Activated T-cell treated with anti-CD3 and anti-CD28 coated beads, Interleukin-2, amount 50 U/mL, for 24 hours (primary cell): ENCODE data around the gene VPS16.

Experiments used
- DNase-seq: peaks from one replicate; pipeline ENCODE4 v3.0.0-alpha.2; 2020
- H3K27ac Mint-ChIP-seq: 2 replicates; pipeline ENCODE4 v1.8.0; 2020; ENCODE audit warnings: mild to moderate bottlenecking, mixed read lengths
- H3K27me3 Mint-ChIP-seq: 2 replicates; pipeline ENCODE4 v1.8.0; 2020; ENCODE audit warnings: mixed read lengths
- H3K36me3 Mint-ChIP-seq: 2 replicates; pipeline ENCODE4 v1.8.0; 2020; ENCODE audit warnings: low read depth, mixed read lengths
- H3K4me1 Mint-ChIP-seq: 2 replicates; pipeline ENCODE4 v1.8.0; 2020; ENCODE audit warnings: low read depth, mixed read lengths
- H3K4me3 Mint-ChIP-seq: 2 replicates; pipeline ENCODE4 v1.8.0; 2020; ENCODE audit warnings: mild to moderate bottlenecking, moderate library complexity, mixed read lengths
- H3K9me3 Mint-ChIP-seq: 2 replicates; pipeline ENCODE4 v1.8.0; 2020; ENCODE audit warnings: mixed read lengths

The VPS16 gene

DNA sequence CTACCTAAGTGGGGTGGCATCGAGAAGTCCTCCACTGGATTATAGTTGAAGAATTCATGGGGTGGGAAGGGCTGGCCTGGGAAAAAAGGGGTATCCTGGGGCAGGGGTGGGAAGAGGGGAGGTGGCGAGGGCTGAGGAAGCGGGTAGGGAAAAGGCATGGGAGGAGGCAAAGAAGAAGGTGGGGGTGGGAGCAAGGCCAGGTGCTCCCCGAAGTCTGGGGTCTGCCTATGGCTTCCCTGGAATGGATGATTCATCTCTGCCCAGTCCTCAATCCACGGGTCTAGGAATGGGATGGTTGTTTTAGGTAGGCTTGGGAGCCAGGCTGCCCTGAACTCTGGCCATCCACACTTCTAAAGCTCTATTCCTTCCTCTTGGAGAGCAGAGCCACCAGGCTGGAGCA, 4.5 kb upstream of the VPS16 start:
- H3K36me3 Mint-ChIP-seq, result peaks cover 49% of the 10 kb centered on the region
- no peaks in the 10 kb centered on the region for H3K27me3 Mint-ChIP-seq
- H3K27ac Mint-ChIP-seq, result no peak overlapping the region
- DNase-seq, result no peak
- H3K4me1 Mint-ChIP-seq, result peaks cover 22% of the 10 kb centered on the region
- H3K9me3 Mint-ChIP-seq, result peaks cover 3% of the 10 kb centered on the region
- no peak overlapping the region for H3K4me3 Mint-ChIP-seq

- peaks cover 18% of the 10 kb centered on the region for H3K4me1 Mint-ChIP-seq
- peaks cover 3% of the 10 kb centered on the region for H3K9me3 Mint-ChIP-seq
- no peaks in the 10 kb centered on the region for H3K27me3 Mint-ChIP-seq
- peaks cover 49% of the 10 kb centered on the region for H3K36me3 Mint-ChIP-seq
- no peak overlapping the region for H3K4me3 Mint-ChIP-seq
- H3K27ac Mint-ChIP-seq, result no peak overlapping the region
- no peak for DNase-seq
Measured at GRCh38 chr20:2837221-2837960, 3.2 kb upstream of the VPS16 start.

GRCh38 chr20:2838170-2838797, 2.3 kb upstream of the VPS16 start:
- no peaks in the 10 kb centered on the region for H3K27me3 Mint-ChIP-seq
- H3K9me3 Mint-ChIP-seq, result peaks cover 3% of the 10 kb centered on the region
- DNase-seq, result no peak
- H3K27ac Mint-ChIP-seq, result peak overlapping the region; percentile 10
- peaks cover 53% of the 10 kb centered on the region for H3K36me3 Mint-ChIP-seq
- H3K4me3 Mint-ChIP-seq, result peak overlapping the region; percentile 20
- peaks cover 20% of the 10 kb centered on the region for H3K4me1 Mint-ChIP-seq

DNA sequence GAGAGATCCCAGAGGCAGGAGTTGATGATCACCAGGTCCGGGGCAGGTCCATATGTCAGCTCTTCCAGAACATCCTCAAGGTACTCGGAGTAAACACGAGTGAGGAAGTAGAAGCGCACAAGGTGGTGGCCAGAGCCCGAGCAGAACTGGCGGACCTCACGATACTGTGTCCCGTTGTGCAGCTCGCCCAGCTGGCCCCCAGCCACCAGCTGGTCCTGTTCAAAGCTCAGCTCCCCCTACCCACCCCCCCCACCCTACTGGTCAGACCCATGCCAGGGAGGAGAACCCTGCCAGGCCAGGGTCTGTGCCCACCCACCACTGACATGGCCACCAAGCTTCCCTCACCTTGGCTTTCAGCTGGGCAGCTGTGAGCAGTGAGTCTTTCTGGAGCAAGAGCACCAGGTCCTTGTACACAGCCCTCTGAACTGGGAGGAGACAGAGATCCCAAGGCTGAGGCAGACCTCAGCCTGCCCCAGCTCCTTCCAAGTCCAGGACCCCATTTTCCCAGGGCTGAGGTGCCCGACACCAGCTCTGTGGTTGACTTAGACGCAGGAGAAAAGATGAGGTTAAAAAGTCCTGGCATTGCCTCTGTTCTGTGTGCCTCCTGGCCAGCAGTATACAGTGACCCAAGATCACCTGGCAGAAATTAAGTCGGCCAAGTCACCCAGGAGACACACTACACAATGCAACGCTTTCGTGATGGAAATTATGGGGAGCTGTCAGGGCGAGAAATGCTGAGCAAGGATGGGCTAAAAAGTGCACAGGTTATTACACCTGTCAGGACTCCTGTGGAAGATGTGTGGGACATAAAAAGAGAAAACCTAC, 1.5 kb upstream of the VPS16 start:
- Mint-ChIP-seq H3K4me1 (peaks cover 28% of the 10 kb centered on the region), H3K4me3 (peak overlapping the region; percentile 71), H3K27me3 (no peaks in the 10 kb centered on the region), H3K27ac (peak overlapping the region; percentile 91), H3K36me3 (peaks cover 56% of the 10 kb centered on the region), H3K9me3 (peaks cover 3% of the 10 kb centered on the region)
- DNase-seq, result peak; percentile 28

DNA sequence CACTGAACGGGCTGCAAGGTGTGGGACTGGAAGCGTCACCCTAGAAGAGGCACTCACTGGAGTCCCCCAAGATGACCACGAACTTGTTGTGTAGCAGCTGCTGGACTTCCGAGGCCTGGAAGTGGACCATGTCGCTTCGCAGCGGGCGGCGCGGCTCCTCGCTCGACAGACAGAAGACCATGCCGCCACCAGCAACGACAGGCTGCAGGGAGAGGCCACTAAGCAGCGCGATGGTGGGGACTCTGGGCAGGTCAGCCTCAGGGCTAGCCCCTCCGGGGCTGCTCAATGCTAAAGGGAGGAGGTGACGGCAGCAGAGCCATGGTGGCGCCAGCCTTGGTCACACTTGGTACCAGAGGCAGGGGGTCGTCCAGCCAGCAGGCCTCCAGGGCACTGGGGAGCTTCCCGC, 810 bp upstream of the VPS16 start:
- H3K36me3 Mint-ChIP-seq, result peaks cover 54% of the 10 kb centered on the region
- no peak for DNase-seq
- H3K4me1 Mint-ChIP-seq, result peaks cover 34% of the 10 kb centered on the region
- H3K9me3 Mint-ChIP-seq, result peaks cover 3% of the 10 kb centered on the region
- H3K27me3 Mint-ChIP-seq, result no peaks in the 10 kb centered on the region
- H3K4me3 Mint-ChIP-seq, result peak overlapping the region; percentile 71
- H3K27ac Mint-ChIP-seq, result peak overlapping the region; percentile 91

- DNase-seq, result no peak
- Mint-ChIP-seq H3K36me3 (peaks cover 45% of the 10 kb centered on the region), H3K4me3 (peak overlapping the region; percentile 91), H3K27ac (peak overlapping the region; percentile 90), H3K9me3 (peaks cover 3% of the 10 kb centered on the region), H3K27me3 (no peaks in the 10 kb centered on the region), H3K4me1 (peaks cover 44% of the 10 kb centered on the region)
Measured at GRCh38 chr20:2840967-2841531, 504 bp downstream of the VPS16 start.

- DNase-seq, result peak; percentile 24
- Mint-ChIP-seq H3K27me3 (no peaks in the 10 kb centered on the region), H3K9me3 (no peaks in the 10 kb centered on the region), H3K4me3 (no peak overlapping the region), H3K4me1 (peaks cover 51% of the 10 kb centered on the region), H3K27ac (no peak overlapping the region), H3K36me3 (peaks cover 29% of the 10 kb centered on the region)
Measured at GRCh38 chr20:2845607-2846006, 5.1 kb downstream of the VPS16 start.

- Mint-ChIP-seq H3K27me3 (no peaks in the 10 kb centered on the region), H3K4me1 (peaks cover 50% of the 10 kb centered on the region), H3K27ac (no peak overlapping the region), H3K4me3 (no peak overlapping the region), H3K9me3 (no peaks in the 10 kb centered on the region), H3K36me3 (peaks cover 26% of the 10 kb centered on the region)
- no peak for DNase-seq
Measured at GRCh38 chr20:2846698-2847097, 6.2 kb downstream of the VPS16 start.

DNA sequence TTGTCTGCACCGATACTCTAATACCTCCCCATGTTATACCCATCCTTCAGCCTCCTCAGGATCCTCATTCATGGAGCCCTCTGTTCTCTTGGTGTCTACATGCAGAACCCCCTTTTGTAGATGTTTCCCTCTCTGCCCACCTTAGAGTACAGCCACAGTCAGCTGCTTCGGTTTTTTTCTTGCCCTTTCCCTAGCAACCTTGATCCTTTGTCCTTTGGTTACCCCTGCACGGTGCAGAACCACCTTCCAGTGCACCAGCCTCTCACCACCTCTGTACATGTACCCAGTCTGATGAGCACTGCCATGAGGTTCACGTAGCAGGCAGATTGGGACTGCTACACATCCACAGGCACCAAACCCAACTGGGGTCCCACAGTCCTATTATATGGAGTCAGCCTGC, 7.3 kb downstream of the VPS16 start:
- Mint-ChIP-seq H3K27ac (no peak overlapping the region), H3K9me3 (no peaks in the 10 kb centered on the region), H3K4me3 (no peak overlapping the region), H3K36me3 (peaks cover 24% of the 10 kb centered on the region), H3K27me3 (no peaks in the 10 kb centered on the region), H3K4me1 (peaks cover 60% of the 10 kb centered on the region)
- DNase-seq, result no peak

DNA sequence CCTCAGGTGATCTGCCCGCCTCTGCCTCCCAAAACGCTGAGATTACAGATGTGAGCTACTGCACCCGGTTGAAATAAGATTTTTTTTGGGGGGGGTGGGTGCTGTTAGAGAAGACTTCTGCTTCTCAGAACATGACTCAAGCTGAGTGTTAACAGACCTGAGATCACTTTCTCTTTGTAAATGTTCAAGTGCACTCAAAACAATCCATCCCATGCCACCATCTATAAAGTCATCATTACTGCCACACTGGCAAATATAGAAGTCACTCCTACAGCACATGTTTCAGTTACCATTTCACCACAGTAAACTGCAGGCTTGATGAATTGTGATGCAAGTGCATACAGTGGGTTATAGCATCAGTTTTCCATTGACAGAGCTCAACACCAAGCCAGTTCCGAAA, 9.0 kb downstream of the VPS16 start:
- no peaks in the 10 kb centered on the region for H3K27me3 Mint-ChIP-seq
- H3K4me1 Mint-ChIP-seq, result peaks cover 50% of the 10 kb centered on the region
- peak; percentile 29 for DNase-seq
- H3K4me3 Mint-ChIP-seq, result no peak overlapping the region
- H3K9me3 Mint-ChIP-seq, result no peaks in the 10 kb centered on the region
- peaks cover 18% of the 10 kb centered on the region for H3K36me3 Mint-ChIP-seq
- H3K27ac Mint-ChIP-seq, result peak overlapping the region; percentile 55

GRCh38 chr20:2851086-2851485, 10.5 kb downstream of the VPS16 start:
- no peak overlapping the region for H3K27ac Mint-ChIP-seq

GRCh38 chr20:2858591-2858990, 18.0 kb downstream of the VPS16 start:
- Mint-ChIP-seq H3K27me3 (no peaks in the 10 kb centered on the region), H3K9me3 (no peaks in the 10 kb centered on the region), H3K4me1 (peaks cover 1% of the 10 kb centered on the region), H3K4me3 (no peak overlapping the region), H3K27ac (no peak overlapping the region), H3K36me3 (peaks cover 24% of the 10 kb centered on the region)
- DNase-seq, result no peak

More at GRCh38 chr20:2851086-2851485, 10.5 kb downstream of the VPS16 start:
- Mint-ChIP-seq H3K4me3 (no peak overlapping the region), H3K4me1 (peaks cover 38% of the 10 kb centered on the region), H3K9me3 (no peaks in the 10 kb centered on the region), H3K36me3 (peaks cover 17% of the 10 kb centered on the region), H3K27me3 (no peaks in the 10 kb centered on the region)
- peak; percentile 23 for DNase-seq

GRCh38 chr20:2859330-2860121, 19.0 kb downstream of the VPS16 start:
- no peaks in the 10 kb centered on the region for H3K27me3 Mint-ChIP-seq
- no peak for DNase-seq
- no peaks in the 10 kb centered on the region for H3K9me3 Mint-ChIP-seq
- H3K4me3 Mint-ChIP-seq, result no peak overlapping the region
- peaks cover 34% of the 10 kb centered on the region for H3K36me3 Mint-ChIP-seq
- H3K27ac Mint-ChIP-seq, result no peak overlapping the region
- H3K4me1 Mint-ChIP-seq, result peaks cover 2% of the 10 kb centered on the region

DNA sequence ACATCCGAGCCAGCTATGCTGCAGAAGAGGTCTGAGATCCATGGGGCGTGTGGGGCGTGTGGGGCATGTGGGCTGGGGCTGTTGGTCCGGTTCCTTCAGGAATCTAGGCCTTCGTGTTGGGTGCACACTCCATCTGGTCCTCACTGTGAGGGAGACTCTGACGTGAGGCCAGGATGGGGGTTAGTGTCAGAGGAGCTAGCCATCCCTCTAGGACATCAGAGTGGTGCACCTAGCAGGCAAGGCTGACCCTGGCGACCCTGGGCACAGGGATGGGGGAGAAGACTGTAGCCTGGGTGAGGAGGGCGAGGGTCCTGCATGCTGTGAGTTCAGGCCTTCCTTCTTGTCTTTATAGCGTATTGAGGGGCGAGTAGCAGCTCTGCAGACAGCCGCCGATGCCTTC, 24.1 kb downstream of the VPS16 start:
- peaks cover 37% of the 10 kb centered on the region for H3K4me1 Mint-ChIP-seq
- H3K9me3 Mint-ChIP-seq, result no peaks in the 10 kb centered on the region
- H3K4me3 Mint-ChIP-seq, result no peak overlapping the region
- peaks cover 63% of the 10 kb centered on the region for H3K36me3 Mint-ChIP-seq
- H3K27me3 Mint-ChIP-seq, result no peaks in the 10 kb centered on the region
- H3K27ac Mint-ChIP-seq, result peak overlapping the region; percentile 54
- no peak for DNase-seq
